Astrocyte of the spinal cord (primary cell): ENCODE measurements around the gene RNF157.
A peak's percentile ranks its signal among the peaks of the same experiment; 100 is the strongest.

Experiments used
- DNase-seq: peaks from one replicate; pipeline ENCODE4 v3.0.0; 2011; ENCODE audit warnings: low read depth, low spot score
- H3K4me3 ChIP-seq: 2 replicates; pipeline ENCODE4 v1.5.1; 2011; ENCODE audit warnings: low read depth, mild to moderate bottlenecking, low read length, moderate library complexity
- in situ Hi-C: cut with HindIII; loops from 2 replicates; pipeline ENCODE4 v1.10.0; 2017; ENCODE audit warnings: low sequenced_read_pairs
- TF ChIP-seq, protein P1 (sequence below): IDR thresholded peaks from 2 replicates; pipeline ENCODE4 v1.5.1; 2012; ENCODE audit warnings: low read depth, mild to moderate bottlenecking, low read length, inconsistent platforms

The RNF157 gene

DNA sequence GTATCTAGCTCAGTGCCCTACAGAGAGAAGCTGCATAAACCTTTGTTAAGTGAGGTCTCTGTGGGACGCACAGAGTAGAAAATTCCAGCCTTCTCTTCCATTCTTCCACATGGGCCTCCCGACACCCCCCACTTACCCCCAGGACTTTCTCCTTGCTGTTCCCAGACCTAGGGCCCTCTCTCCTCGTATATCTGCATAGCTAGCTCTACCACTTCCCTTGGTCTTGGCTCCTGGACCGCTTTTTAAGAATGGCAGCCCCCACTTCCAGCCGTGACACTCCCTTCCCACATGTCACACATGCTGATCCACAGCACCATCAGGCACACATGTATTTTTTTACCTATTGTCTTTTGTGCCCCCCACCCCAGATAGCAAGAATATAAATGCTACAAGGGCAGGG is 82.5 kb downstream of the RNF157 start:
- H3K4me3 ChIP-seq = no peak overlapping the region
- TF ChIP-seq, protein P1, sequence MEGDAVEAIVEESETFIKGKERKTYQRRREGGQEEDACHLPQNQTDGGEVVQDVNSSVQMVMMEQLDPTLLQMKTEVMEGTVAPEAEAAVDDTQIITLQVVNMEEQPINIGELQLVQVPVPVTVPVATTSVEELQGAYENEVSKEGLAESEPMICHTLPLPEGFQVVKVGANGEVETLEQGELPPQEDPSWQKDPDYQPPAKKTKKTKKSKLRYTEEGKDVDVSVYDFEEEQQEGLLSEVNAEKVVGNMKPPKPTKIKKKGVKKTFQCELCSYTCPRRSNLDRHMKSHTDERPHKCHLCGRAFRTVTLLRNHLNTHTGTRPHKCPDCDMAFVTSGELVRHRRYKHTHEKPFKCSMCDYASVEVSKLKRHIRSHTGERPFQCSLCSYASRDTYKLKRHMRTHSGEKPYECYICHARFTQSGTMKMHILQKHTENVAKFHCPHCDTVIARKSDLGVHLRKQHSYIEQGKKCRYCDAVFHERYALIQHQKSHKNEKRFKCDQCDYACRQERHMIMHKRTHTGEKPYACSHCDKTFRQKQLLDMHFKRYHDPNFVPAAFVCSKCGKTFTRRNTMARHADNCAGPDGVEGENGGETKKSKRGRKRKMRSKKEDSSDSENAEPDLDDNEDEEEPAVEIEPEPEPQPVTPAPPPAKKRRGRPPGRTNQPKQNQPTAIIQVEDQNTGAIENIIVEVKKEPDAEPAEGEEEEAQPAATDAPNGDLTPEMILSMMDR = no peak
- no peak for DNase-seq
- in situ Hi-C loops = no loop called here

DNA sequence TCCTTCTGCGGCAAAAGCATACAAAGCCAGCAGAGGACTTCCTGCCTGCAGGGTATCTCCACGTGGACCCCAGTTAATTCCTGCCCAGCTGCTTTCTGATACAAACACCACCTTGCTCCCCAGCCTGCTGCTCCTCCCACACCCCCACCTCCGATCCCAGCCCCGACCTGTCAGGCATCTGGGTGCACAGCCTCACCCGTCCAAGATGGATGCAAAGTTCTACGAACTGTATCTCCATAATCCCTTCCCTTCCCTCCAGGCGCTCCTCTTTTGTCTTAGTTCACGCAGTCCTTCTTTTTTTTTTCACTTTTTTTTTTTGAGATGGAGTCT is 83.7 kb downstream of the RNF157 start:
- TF ChIP-seq, protein P1 = no peak
- DNase-seq = no peak
- no peak overlapping the region for H3K4me3 ChIP-seq
- in situ Hi-C loops = no loop called here

DNA sequence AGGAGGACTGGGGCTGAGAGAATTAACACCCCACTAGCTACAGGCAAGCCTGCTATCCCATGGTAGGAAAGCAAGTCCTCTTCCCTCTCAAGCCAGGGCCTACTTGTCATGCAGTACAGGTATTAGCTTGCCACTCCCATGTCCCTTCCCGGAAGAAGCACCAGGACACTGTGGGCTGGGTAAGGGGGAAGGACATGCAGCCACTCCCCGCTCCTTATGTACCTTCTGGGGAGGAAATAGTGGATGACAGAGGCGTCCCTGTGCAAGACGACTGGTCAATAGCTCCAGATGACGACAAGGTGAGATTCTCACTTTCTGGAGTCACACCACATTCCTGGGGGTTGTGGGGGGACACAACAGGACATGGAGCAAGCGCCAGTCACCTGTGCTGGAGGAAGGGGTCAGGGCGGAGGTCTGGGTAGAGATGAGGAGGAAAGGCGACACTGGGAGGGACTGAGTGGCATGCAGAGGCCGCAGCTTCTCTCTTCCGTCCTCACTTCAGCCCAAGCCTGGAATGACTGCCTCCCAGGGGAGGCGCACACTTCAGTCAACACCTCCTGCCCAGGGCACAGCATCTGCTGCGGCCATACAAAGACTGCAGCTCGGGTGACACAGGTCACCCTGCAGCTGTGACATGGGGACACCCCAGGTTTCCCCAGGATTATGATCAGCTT is 84.2 kb downstream of the RNF157 start:
- H3K4me3 ChIP-seq = no peak overlapping the region
- in situ Hi-C loops = no loop called here
- DNase-seq = no peak
- TF ChIP-seq, protein P1 = no peak

DNA sequence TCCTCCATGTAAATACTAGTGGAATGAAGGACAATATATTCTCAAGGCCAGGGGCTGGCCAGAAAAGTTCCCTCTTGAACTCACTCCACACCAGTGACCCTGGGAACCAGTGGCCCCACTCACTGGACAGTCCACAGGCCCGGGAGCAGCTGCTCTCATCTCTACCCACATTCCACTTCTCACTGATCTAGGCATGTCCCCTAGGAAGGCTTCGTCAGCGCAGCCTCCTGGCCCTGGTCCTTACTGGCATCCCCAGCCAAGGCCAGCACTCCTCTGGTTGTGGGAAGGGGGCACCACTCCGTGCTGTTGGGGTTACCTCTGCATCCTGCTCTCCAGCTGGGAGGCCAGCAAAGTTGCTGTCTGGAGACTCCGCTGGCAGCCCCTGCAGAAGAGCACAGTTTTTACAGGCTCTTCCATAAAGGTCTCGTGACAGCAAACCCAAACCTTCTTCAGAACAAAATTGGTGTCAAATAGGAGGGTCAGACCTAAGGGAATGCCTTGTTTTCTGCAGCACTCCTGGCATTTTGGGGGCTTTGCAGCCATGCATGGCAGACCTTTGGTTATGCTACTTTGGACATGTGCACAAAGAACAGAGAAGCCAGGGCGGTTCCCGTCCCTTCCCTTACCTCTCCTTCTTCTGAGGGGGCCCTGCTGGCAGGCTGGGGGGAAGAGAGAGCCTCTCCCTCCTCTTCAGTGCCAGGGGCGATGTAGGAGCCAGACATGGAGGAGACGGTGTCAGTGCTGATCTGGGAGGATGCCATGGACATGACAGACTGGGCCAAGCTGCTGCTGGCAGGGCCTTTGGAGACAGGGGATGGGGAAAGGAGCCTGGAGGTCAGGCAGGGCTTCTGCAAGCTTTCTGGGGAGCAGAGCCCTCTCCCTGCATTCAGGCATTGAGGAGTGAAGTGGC is 85.1 kb downstream of the RNF157 start:
- no peak overlapping the region for H3K4me3 ChIP-seq
- DNase-seq = no peak
- TF ChIP-seq, protein P1 = no peak
- in situ Hi-C loops = no loop called here

DNA sequence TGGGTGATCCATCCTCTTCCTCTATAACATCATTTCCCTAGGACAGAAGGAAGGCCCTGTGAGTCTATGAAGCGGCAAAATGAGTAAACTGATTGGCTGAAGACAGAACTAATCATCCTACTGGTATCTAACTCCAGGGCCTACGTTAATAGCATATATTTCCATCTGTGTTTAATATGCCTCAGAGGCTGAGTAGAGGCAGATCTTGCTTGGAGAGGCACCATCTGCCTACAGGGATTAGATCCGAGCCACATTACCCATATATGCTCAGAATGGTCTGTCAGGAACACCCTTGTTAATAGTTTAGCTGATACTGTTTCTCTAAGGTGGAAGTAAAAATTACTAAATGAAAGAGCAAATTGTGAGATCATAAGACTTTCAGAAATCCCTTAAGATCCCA is 86.0 kb downstream of the RNF157 start:
- in situ Hi-C loops = no loop called here
- TF ChIP-seq, protein P1 = no peak
- no peak for DNase-seq
- H3K4me3 ChIP-seq = no peak overlapping the region

DNA sequence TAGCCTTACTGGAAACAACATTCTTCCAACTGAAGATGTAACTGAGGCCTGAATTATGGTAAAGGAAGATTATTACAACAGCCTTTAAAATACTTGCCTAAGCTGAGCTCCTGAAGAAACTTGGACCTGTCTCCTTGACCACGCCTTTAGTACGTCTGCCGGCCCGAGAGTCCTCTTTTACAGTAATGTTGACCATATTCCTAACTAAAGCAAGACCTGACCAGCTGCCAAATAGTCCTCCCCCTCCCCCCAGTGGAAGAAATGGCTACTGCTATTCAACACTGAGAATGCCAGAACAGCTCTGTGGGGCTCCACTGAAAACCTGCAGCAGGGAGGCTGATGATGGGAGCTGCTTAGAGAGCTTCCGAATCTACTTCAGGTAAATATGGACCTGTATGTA is 86.7 kb downstream of the RNF157 start:
- peak; percentile 4 for DNase-seq
- in situ Hi-C loops = no loop called here
- TF ChIP-seq, protein P1 = peak; percentile 30
- H3K4me3 ChIP-seq = no peak overlapping the region
